GM19035 (cell line): ENCODE results near the gene PMEL.
"Not testable (repeated sequence)": the region's sequence is repeated elsewhere in the genome, so short reads cannot be mapped to it uniquely, and the experiment has no call there.

Experiments
- ATAC-seq: cut with Tn5 transposase; IDR thresholded peaks from one replicate; pipeline ENCODE4 v1.9.1; 2021; ENCODE audit not compliant: unreplicated experiment

PMEL gene

DNA sequence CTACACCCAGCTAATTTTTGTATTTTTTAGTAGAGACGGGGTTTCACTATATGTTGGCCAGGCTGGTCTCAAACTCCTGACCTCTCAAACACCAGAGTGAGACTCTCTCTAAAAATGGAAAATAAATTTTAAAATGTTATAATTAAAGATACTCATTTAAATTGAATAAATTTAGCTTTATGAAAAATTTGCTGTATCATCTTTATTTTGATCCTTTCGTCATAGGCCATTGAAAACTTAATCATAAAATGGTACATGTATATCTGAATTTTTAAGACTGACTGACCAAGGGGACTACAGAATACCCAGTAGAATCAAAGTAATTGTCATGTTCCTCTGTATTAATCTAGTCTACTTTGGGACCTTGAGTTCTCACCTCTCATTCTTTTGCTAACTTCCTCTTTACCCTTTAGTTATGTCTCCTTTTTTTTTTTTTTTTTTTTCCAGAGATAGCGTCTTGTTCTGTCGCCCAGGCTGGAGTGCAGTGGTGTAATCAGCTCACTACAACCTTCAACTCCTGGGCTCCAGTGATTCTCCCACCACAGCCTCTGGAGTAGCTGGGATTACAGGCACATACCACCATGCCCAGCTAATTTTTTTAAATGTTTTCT, 17.5 kb upstream of the PMEL start:
- no peak for ATAC-seq

- no peak for ATAC-seq
Observed at GRCh38 chr12:55982319-55982936, 16.6 kb upstream of the PMEL start.

DNA sequence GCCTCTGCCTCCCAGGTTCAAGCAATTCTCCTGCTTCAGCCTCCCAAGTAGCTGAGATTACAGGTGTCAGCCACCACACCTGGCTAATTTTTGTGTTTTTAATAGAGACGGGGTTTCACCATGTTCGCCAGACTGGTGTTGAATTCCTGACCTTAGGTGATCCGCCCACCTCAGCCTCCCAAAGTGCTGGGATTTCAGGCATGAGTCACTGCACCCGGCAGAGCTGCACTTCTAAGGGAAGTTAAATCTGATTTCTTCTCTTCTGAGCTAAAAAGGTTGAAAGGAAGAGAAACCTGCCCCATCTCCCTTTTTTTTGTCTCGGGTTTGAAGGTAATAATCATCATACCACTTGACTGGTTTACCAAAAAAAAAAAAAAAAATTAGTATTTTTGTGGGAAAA, 16.0 kb upstream of the PMEL start:
- ATAC-seq: not testable (repeated sequence)

- no peak for ATAC-seq
Observed at GRCh38 chr12:55979069-55979468, 13.2 kb upstream of the PMEL start.

DNA sequence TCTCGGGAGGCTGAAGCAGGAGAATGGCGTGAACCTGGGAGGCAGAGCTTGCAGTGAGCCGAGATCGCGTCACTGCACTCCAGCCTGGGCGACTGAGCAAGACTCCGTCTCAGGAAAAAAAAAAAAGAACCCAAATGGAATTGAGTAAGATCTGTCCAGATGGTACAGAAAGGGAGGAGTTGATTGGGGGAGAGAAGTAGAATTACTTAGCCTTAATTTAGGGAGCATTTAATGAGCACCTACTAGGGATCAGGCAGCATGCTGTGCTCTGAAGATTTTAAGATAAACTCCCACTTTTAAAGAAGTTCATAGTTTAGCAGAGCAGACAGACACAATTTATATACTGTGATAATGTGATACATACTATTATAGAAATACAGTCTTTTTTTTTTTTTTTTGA, 12.6 kb upstream of the PMEL start:
- no peak for ATAC-seq

DNA sequence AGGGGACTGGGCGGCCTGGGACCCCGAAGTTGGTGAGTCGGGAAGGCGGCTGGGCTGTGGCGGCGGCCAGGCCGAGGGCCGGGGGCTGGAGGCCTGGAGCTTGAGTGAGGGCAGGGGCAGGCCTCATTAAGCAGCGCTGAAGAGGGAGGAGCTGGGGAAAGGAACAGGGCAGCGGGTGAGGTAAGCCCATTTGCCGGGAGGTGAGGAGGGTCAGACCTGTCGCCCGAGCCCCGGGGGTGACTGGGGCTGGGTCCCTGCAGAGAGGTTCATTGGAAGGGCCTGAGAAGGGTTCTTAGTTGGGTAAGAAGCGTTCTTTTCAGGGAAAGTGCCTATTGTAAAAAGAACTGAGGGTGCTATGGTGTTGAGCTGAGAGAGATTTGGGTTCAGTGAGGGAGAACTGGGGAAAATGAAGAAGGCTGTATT, 8.5 kb upstream of the PMEL start:
- peak; percentile 20 for ATAC-seq

- ATAC-seq: peak; percentile 94
Observed at GRCh38 chr12:55973599-55974307, 7.9 kb upstream of the PMEL start, which contains the start of gene RAB5B. RAB5B (plus strand) TSS chr12:55974078; CDS start chr12:55986961, 12,883 bp downstream.

DNA sequence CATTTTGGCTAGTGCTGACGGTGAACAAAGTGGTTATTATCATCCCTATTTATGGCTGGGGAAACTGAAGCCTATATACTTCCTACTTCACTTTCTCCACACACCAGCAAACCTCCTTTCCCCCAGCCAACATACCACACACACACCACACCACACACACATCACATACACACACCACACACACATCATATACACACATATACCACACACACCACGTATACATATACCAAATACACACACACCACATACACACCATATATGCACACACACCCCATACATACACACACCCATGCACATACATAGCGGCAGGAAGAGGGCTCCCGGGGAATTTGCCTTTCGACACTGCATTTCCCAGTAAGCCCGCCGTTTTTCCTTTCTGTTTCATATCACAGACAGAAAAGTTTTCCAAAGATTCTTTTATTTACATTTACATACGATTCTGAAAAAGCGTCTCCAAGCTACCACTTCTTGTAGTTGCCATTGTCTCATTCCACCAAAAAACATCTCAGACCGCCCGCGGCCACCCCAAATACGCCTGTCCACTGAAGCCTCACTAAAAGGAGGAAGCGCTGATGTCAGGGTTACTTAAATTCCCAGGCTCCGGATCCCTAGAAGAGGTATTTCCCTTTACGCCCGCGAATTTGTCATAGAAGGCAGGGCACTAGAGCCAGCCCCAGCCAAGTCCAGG, 7.2 kb upstream of the PMEL start:
- no peak for ATAC-seq

GRCh38 chr12:55972456-55972855, 6.6 kb upstream of the PMEL start:
- no peak for ATAC-seq

- ATAC-seq: no peak
Observed at GRCh38 chr12:55972042-55972441, 6.2 kb upstream of the PMEL start.

DNA sequence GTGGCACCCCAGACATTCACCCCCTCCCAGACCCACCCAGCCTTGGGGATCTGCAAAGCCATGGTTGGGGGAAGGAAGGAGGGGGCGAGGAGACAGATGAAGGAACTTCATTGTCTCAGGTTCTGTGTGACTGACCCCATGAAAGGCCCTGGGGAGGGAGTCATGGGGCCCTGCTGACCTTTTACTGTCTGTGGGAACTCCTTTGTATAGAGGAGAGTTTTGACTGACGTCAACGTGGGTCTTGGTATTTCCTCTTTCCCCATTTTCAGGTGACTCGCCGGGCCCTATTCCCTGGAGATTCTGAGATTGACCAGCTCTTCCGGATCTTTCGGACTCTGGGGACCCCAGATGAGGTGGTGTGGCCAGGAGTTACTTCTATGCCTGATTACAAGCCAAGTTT, 4.9 kb upstream of the PMEL start:
- no peak for ATAC-seq

GRCh38 chr12:55969356-55969755, 3.5 kb upstream of the PMEL start:
- ATAC-seq: no peak

- peak; percentile 93 for ATAC-seq
Observed at GRCh38 chr12:55966408-55967281, 803 bp upstream of the PMEL start, which contains the start of gene CDK2. CDK2 (plus strand) TSS chr12:55966830; CDS start chr12:55967009, 179 bp downstream.

DNA sequence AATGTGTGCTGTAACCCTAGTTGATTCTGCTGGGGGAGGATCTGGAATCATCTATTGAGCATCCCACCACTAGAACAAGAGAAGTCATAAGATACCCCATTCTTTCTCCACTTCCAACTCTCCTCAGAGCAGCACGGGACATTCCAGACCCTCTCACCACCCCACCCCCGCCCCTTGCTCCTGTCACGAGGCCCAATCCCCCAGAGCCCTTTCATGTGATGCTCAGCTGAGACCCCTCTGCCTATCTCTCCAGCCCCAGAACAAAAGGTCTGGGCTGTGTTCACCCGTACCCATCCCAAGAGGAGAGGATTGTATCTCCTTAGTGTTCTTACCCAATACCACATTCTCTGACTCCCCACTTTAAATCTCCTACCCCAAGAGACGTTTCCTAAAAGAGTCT, 602 bp downstream of the PMEL start:
- no peak for ATAC-seq

GRCh38 chr12:55963760-55964159, 2.1 kb downstream of the PMEL start:
- no peak for ATAC-seq

DNA sequence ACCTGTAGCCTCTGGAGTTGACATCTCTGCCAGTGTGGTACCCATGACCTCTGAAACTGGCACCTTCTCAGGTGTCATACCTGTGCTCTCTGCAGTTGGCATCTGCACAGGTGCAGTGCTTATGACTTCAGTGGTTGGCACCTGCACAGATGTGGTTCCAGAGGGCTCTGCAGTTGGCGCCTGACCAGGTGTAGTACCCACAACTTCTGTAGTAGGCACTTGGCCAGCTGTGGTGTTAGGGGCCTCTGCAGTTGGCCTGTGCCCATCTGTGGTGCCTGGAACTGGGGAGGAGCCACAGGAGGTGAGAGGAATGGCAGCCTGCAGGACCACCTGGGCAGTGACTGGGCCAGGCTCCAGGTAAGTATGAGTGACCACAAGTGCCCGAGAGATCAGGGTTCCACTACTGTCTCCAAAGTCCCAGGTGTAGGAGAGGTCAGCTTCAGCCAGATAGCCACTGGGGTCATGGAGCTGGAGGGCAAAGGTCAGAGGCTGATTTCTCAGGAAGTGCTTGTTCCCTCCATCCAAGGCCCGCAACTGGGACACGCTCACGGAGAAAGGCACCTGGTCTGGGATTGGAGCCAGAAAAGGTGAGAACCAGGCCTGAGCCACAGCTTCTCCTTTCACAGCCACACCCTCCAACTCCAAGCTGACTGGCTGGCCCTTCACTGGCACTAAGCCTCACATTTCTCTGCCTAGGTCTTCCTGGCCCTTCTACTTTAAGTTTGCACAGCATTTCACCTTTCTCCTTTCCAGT, 8.6 kb downstream of the PMEL start:
- ATAC-seq: no peak

DNA sequence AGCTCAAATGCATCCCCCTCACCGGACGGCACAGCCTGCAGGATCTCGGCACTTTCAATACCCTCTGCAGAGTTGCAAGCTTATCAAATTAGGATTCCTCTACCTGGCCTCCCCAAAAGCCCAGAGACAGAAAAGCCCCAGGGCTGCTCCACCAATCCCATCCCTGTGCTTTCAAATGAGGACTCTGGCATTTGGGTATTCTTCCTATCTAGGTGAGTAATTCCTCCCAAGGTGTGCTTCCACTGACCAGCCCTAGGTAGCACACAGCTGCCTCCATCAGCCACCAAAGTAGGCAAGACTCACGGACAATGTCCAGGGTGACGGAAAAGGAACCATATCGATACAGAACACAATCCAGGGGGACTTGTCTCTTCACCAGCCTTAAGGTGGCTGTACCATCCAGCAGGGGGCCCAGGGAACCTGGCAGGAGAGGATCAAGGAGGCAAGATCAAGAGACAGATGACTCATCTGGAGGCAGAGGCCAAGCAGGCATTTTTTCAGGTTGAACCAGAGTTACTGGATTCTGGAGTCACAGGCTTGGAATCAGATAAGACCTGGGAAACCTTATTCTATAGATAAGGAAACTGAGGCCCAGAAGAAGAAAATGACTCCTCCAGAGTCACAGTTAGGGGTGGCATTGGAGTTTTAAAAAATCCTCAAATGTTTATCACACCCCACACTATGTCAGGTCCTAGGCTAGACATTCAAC, 9.9 kb downstream of the PMEL start:
- ATAC-seq: no peak

GRCh38 chr12:55955344-55955743, 10.5 kb downstream of the PMEL start:
- ATAC-seq: no peak

- ATAC-seq: no peak
Observed at GRCh38 chr12:55946553-55946952, 19.3 kb downstream of the PMEL start.
